HG02943 (cell line): Measurements from ENCODE around the gene UVRAG.
A peak's percentile ranks its signal among the peaks of the same experiment; 100 is the strongest.

Source experiments
- ATAC-seq: cut with Tn5 transposase; IDR thresholded peaks from one replicate; pipeline ENCODE4 v1.9.1; 2021; ENCODE audit warnings: mild to moderate bottlenecking, low read depth, moderate library complexity; ENCODE audit not compliant: unreplicated experiment

The UVRAG gene

GRCh38 chr11:75783416-75784084, 31.5 kb upstream of the UVRAG start:
- ATAC-seq, result no peak

- no peak for ATAC-seq
These were observed 30.9 kb upstream of the UVRAG start for GRCh38 chr11:75784085-75784478.

GRCh38 chr11:75784506-75784905, 30.5 kb upstream of the UVRAG start:
- ATAC-seq, result no peak

GRCh38 chr11:75785187-75785586, 29.8 kb upstream of the UVRAG start:
- ATAC-seq, result no peak

- peak; percentile 66 for ATAC-seq
These were observed 28.8 kb upstream of the UVRAG start for GRCh38 chr11:75786101-75786736.

GRCh38 chr11:75789521-75789920, 25.5 kb upstream of the UVRAG start:
- ATAC-seq, result no peak

GRCh38 chr11:75790986-75791385, 24.0 kb upstream of the UVRAG start:
- ATAC-seq, result no peak

- no peak for ATAC-seq
These were observed 22.8 kb upstream of the UVRAG start for GRCh38 chr11:75792127-75792731.

GRCh38 chr11:75792997-75793800, 21.8 kb upstream of the UVRAG start:
- ATAC-seq, result no peak

- no peak for ATAC-seq
These were observed 21.0 kb upstream of the UVRAG start for GRCh38 chr11:75793966-75794365.

- no peak for ATAC-seq
These were observed 19.5 kb upstream of the UVRAG start for GRCh38 chr11:75795276-75796090.

- ATAC-seq, result no peak
These were observed 18.9 kb upstream of the UVRAG start for GRCh38 chr11:75796091-75796435.

GRCh38 chr11:75797116-75797515, 17.9 kb upstream of the UVRAG start:
- no peak for ATAC-seq

- ATAC-seq, result no peak
These were observed 17.2 kb upstream of the UVRAG start for GRCh38 chr11:75797792-75798191.

GRCh38 chr11:75800136-75800675, 14.8 kb upstream of the UVRAG start:
- no peak for ATAC-seq

- ATAC-seq, result no peak
These were observed 14.2 kb upstream of the UVRAG start for GRCh38 chr11:75800728-75801361.

GRCh38 chr11:75801362-75802020, 13.5 kb upstream of the UVRAG start:
- ATAC-seq, result no peak

- ATAC-seq, result no peak
These were observed 12.7 kb upstream of the UVRAG start for GRCh38 chr11:75802021-75802912.
